Mesendoderm (in vitro differentiated cells): ENCODE data around the gene VASP.
"Not testable (repeated sequence)": the region's sequence is repeated elsewhere in the genome, so short reads cannot be mapped to it uniquely, and the experiment has no call there.

Experiments
- DNase-seq: peaks from one replicate; pipeline ENCODE4 v3.0.0; 2013
- H2AK5ac ChIP-seq: 2 replicates; pipeline ENCODE4 v1.6.1; 2013; ENCODE audit warnings: low read length, inconsistent platforms
- H2BK120ac ChIP-seq: 2 replicates; pipeline ENCODE4 v1.6.1; 2013; ENCODE audit warnings: low read depth, mild to moderate bottlenecking, low read length, moderate library complexity, mixed read lengths
- H2BK15ac ChIP-seq: replicated peaks from 2 replicates; pipeline ENCODE4 v1.6.1; 2013; ENCODE audit warnings: low read depth, mild to moderate bottlenecking, moderate library complexity
- H2BK5ac ChIP-seq: 2 replicates; pipeline ENCODE4 v1.6.1; 2013; ENCODE audit warnings: low read length, inconsistent platforms
- H3K18ac ChIP-seq: 2 replicates; pipeline ENCODE4 v1.6.1; 2013; ENCODE audit warnings: mild to moderate bottlenecking, low read length, mixed read lengths
- H3K23ac ChIP-seq: one replicate; pipeline ENCODE4 v1.6.1; 2013; ENCODE audit warnings: low read length
- H3K27ac ChIP-seq: 2 replicates; pipeline ENCODE4 v1.5.1; 2013; ENCODE audit warnings: low read depth, mild to moderate bottlenecking, inconsistent platforms, low read length, moderate library complexity
- H3K27me3 ChIP-seq: 2 replicates; pipeline ENCODE4 v1.6.1; 2013; ENCODE audit warnings: low read length, control low read depth, mild to moderate bottlenecking, inconsistent platforms; ENCODE audit not compliant: insufficient read depth, poor library complexity
- H3K36me3 ChIP-seq: 2 replicates; pipeline ENCODE4 v1.6.1; 2013; ENCODE audit warnings: low read length, inconsistent platforms; ENCODE audit not compliant: control insufficient read depth, insufficient read depth
- H3K4ac ChIP-seq: one replicate; pipeline ENCODE4 v1.6.1; 2013; ENCODE audit warnings: low read depth, mild to moderate bottlenecking, low read length, moderate library complexity
- H3K4me1 ChIP-seq: 2 replicates; pipeline ENCODE4 v1.6.1; 2013; ENCODE audit warnings: low read depth, low read length, inconsistent platforms; ENCODE audit not compliant: control insufficient read depth
- H3K4me2 ChIP-seq: 2 replicates; pipeline ENCODE4 v1.6.1; 2013; ENCODE audit warnings: low read length
- H3K4me3 ChIP-seq: 2 replicates; pipeline ENCODE4 v1.5.1; 2013; ENCODE audit warnings: mild to moderate bottlenecking, low read length
- H3K56ac ChIP-seq: one replicate; pipeline ENCODE4 v1.6.1; 2013; ENCODE audit warnings: low read length
- H3K79me1 ChIP-seq: 2 replicates; pipeline ENCODE4 v1.6.1; 2013; ENCODE audit warnings: low read length, inconsistent platforms
- H3K79me2 ChIP-seq: 2 replicates; pipeline ENCODE4 v1.6.1; 2013; ENCODE audit warnings: mild to moderate bottlenecking, low read length; ENCODE audit not compliant: control insufficient read depth, insufficient read depth
- H3K9ac ChIP-seq: 2 replicates; pipeline ENCODE4 v1.6.1; 2013; ENCODE audit warnings: low read length, inconsistent platforms
- H4K5ac ChIP-seq: one replicate; pipeline ENCODE4 v1.6.1; 2013; ENCODE audit warnings: low read length
- H4K8ac ChIP-seq: one replicate; pipeline ENCODE4 v1.6.1; 2013; ENCODE audit warnings: low read depth, mild to moderate bottlenecking, control low read depth, low read length, moderate library complexity
- WGBS: extraction: QIAGEN DNeasy Blood & Tissue Kit; methylation state at CpG from one replicate; pipeline ENCODE4 v1.1.7; 2013; ENCODE audit warnings: low lambda C conversion rate, missing lambda C conversion rate; ENCODE audit not compliant: insufficient coverage; ENCODE audit errors: extremely low coverage; 5-methylcytosine and 5-hydroxymethylcytosine counted together

The VASP gene

DNA sequence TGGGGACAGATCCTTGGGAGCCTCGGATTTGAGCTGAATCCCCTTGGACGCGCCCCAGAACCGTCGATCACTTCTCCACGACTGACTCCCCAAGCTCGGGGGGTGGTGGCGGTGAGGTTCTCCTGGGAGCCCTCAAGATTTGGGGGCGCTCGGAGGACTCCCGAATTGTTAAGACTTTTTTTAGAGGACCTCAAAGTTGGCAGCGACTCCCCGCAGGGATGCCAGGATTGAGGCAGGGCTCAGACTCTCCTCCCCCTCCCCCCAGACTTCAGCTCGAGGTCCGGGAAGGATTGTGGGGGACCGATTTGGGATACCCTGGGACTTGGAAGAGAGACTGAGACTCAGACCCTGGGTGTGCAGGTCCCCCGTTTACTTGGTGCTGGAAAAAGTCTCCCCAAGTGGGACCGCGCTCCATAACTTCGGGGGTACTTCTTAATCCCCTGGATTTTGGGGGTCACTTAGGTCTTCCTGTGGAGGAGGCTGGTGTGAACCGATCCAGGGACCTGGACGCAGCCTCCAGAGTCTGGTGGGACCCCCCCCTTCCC is 665 bp downstream of the VASP start:
- H3K27ac ChIP-seq, result peak overlapping the region; percentile 100

DNA sequence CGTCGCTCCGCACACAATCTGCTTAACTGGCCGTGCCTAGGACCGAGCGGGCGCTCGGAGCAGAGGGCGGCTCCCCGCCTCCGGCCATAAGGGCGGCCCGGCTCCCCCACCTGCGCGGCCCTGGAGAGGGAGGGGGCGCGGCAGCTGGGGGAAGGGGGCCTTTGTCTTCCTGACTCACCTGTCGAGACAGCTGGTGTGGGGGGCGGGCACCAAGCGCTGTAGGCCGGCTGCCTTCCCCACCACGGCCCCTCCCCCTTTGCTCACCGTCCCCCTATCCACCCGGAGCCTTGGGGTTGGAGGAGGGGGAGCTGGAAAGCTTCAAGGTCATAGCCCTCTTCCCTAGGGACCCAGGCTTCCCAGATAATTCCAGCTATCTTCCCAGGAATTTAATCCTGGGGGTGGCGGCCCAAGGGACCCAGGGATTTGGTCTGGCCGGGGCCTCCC is 1.2 kb downstream of the VASP start:
- Histone ChIP-seq H3K4me1 (peaks cover 2% of the 10 kb centered on the region), H2BK15ac (no peak overlapping the region), H3K36me3 (no peaks in the 10 kb centered on the region), H3K79me2 (peaks cover 54% of the 10 kb centered on the region), H2BK5ac (peak overlapping the region; percentile 90), H3K23ac (peak overlapping the region; percentile 80), H3K4me3 (peak overlapping the region; percentile 89), H3K79me1 (peaks cover 7% of the 10 kb centered on the region), H4K8ac (no peak overlapping the region), H3K27ac (peak overlapping the region; percentile 100), H3K18ac (peak overlapping the region; percentile 97), H3K4me2 (peak overlapping the region; percentile 80), H3K4ac (peak overlapping the region; percentile 92), H3K9ac (peak overlapping the region; percentile 93), H2AK5ac (no peak overlapping the region), H4K5ac (no peak overlapping the region), H3K56ac (peak overlapping the region; percentile 99), H3K27me3 (no peaks in the 10 kb centered on the region), H2BK120ac (peak overlapping the region; percentile 86)
- peak; percentile 90 for DNase-seq
- WGBS, result no CpG with 5 or more reads among the region's 26 CpGs

More for the DNA sequence above, 665 bp downstream of the VASP start:
- Histone ChIP-seq H3K18ac (peak overlapping the region; percentile 97), H3K4me1 (peaks cover 2% of the 10 kb centered on the region), H2BK120ac (peak overlapping the region; percentile 86), H2BK5ac (peak overlapping the region; percentile 90), H3K56ac (peak overlapping the region; percentile 99), H3K79me2 (peaks cover 50% of the 10 kb centered on the region), H4K8ac (peak overlapping the region; percentile 83), H3K4me3 (peak overlapping the region; percentile 89), H3K23ac (peak overlapping the region; percentile 80), H3K4me2 (peak overlapping the region; percentile 80), H3K36me3 (no peaks in the 10 kb centered on the region), H3K27me3 (no peaks in the 10 kb centered on the region), H4K5ac (no peak overlapping the region), H3K4ac (peak overlapping the region; percentile 96), H2BK15ac (no peak overlapping the region), H3K9ac (peak overlapping the region; percentile 93), H3K79me1 (peaks cover 7% of the 10 kb centered on the region), H2AK5ac (peak overlapping the region; percentile 69)
- DNase-seq, result peak; percentile 36
- WGBS, result no CpG with 5 or more reads among the region's 22 CpGs

DNA sequence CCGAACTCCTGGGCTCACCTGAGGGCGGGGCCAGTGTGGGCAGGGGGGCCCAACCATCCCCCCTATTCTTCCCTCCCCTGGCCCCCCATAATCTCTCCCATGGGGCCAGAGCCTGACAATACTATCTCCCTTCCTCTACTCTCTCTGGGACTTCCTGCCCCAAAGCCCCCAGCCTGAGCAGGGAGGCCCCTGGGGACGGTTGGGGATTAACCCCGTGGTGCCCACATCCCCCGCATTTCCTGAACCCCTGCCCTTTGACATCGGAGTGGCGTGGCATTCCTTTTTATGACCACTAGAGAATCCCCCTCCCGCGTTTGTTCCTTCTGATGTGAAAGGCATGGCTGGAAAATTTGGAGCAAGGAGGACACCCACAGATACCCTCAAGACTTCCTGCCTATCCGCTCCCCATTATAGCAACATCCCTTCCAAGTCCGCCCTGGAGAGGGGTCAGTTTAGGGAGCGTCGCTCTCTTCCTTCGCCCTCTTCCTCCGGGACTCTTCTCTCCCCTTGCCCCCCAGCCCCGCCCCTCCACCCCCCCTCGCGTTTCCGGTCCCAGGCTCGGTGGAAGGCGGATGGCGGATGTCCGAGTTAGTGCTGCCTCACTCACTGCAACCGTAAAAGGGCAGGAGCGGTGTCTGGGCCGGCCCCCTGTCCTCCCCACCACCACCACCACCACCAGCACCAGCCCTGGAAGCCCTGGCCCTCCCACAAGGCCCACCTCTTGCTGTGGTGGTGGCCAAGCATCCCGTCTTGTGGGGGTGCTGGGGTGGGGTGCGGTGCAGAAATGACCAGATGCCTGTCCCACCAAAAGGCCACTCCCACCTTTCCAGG is 1.8 kb downstream of the VASP start:
- no peaks in the 10 kb centered on the region for H3K36me3 ChIP-seq
- WGBS, result no CpG with 5 or more reads among the region's 28 CpGs
- peak overlapping the region; percentile 78 for H3K4me3 ChIP-seq
- peak overlapping the region; percentile 96 for H3K27ac ChIP-seq
- peaks cover 11% of the 10 kb centered on the region for H3K79me1 ChIP-seq
- no peak overlapping the region for H4K8ac ChIP-seq
- peak overlapping the region; percentile 97 for H3K18ac ChIP-seq
- no peaks in the 10 kb centered on the region for H3K27me3 ChIP-seq
- peak overlapping the region; percentile 79 for H3K4me2 ChIP-seq
- H2BK120ac ChIP-seq, result peak overlapping the region; percentile 46
- no peak overlapping the region for H2BK15ac ChIP-seq
- peak overlapping the region; percentile 97 for H3K23ac ChIP-seq
- H2BK5ac ChIP-seq, result peak overlapping the region; percentile 94
- peak overlapping the region; percentile 93 for H3K9ac ChIP-seq
- no peak overlapping the region for H4K5ac ChIP-seq
- peak overlapping the region; percentile 58 for H2AK5ac ChIP-seq
- peaks cover 2% of the 10 kb centered on the region for H3K4me1 ChIP-seq
- peak overlapping the region; percentile 64 for H3K4ac ChIP-seq
- peak overlapping the region; percentile 99 for H3K56ac ChIP-seq
- peak; percentile 90 for DNase-seq
- H3K79me2 ChIP-seq, result peaks cover 60% of the 10 kb centered on the region

DNA sequence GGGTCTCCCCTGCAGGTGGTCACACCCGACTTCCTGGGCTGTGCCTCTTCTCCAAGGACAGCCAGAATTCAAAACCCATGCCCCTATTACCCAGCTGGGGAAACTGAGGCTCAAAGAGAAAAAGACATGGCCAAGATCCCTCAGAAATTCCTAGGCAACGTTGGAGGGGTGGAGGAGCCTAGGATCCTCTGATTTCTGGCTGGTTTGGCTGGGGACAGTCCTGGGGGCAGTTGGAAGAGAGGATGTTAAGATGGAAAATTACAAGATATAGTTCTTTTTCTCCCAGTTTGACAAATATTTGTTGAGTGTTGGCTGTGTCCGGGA is 2.4 kb downstream of the VASP start:
- no peaks in the 10 kb centered on the region for H3K27me3 ChIP-seq
- peak overlapping the region; percentile 1 for H3K18ac ChIP-seq
- no peak overlapping the region for H4K8ac ChIP-seq
- no peak overlapping the region for H3K4ac ChIP-seq
- no peak overlapping the region for H4K5ac ChIP-seq
- H3K79me1 ChIP-seq, result peaks cover 11% of the 10 kb centered on the region
- H2BK15ac ChIP-seq, result no peak overlapping the region
- H2BK5ac ChIP-seq, result peak overlapping the region; percentile 66
- no peak for DNase-seq
- peak overlapping the region; percentile 22 for H3K4me3 ChIP-seq
- no peak overlapping the region for H2BK120ac ChIP-seq
- peaks cover 66% of the 10 kb centered on the region for H3K79me2 ChIP-seq
- H3K9ac ChIP-seq, result peak overlapping the region; percentile 74
- no CpG with 5 or more reads among the region's 3 CpGs for WGBS
- H3K36me3 ChIP-seq, result no peaks in the 10 kb centered on the region
- H2AK5ac ChIP-seq, result peak overlapping the region; percentile 5
- peak overlapping the region; percentile 83 for H3K56ac ChIP-seq
- H3K23ac ChIP-seq, result no peak overlapping the region
- H3K4me2 ChIP-seq, result peak overlapping the region; percentile 58
- peaks cover 2% of the 10 kb centered on the region for H3K4me1 ChIP-seq
- H3K27ac ChIP-seq, result peak overlapping the region; percentile 6

DNA sequence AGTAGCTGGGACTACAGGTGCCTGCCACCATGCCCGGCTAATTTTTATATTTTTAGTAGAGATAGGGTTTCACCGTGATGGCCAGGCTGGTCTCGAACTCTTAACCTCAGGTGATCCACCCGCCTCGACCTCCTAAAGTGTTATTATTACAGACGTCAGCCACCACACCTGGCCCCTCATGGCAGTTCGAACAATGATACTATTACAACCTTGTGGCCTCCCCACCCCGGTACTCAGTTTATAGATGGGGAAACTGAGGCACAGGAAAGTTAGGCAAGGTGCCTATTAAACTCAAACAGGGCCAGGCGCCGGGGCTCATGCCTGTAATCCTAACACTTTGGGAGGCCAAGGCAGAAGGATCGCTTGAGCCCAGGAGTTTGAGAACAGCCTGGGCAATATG is 3.1 kb downstream of the VASP start:
- not testable (repeated sequence) for H2BK120ac ChIP-seq, H3K4me2 ChIP-seq, H3K27me3 ChIP-seq, H3K4me1 ChIP-seq, DNase-seq, H3K36me3 ChIP-seq, H4K8ac ChIP-seq, H3K4ac ChIP-seq, H2BK5ac ChIP-seq, H4K5ac ChIP-seq, H3K18ac ChIP-seq, H3K27ac ChIP-seq, H3K23ac ChIP-seq, H2AK5ac ChIP-seq, H3K4me3 ChIP-seq, H3K9ac ChIP-seq, H2BK15ac ChIP-seq, H3K56ac ChIP-seq
- peaks cover 71% of the 10 kb centered on the region for H3K79me2 ChIP-seq
- no CpG with 5 or more reads among the region's 11 CpGs for WGBS
- H3K79me1 ChIP-seq, result peaks cover 16% of the 10 kb centered on the region
